HL-60 (cell line): ENCODE results near the gene LST1.

Experiments used
- POLR2AphosphoS5 ChIP-seq: IDR thresholded peaks from 2 replicates; pipeline ENCODE4 v1.6.1; 2012; ENCODE audit warnings: low read depth
- TF ChIP-seq, protein P1 (sequence below): IDR thresholded peaks from one replicate; pipeline ENCODE4 v1.5.1; 2011; ENCODE audit warnings: low read length, control low read depth, inconsistent platforms; ENCODE audit not compliant: insufficient read depth
- TF ChIP-seq, protein P2 (sequence below): IDR thresholded peaks from 2 replicates; pipeline ENCODE4 v1.6.1; 2012; ENCODE audit warnings: low read depth; ENCODE audit not compliant: insufficient replicate concordance

DNA sequence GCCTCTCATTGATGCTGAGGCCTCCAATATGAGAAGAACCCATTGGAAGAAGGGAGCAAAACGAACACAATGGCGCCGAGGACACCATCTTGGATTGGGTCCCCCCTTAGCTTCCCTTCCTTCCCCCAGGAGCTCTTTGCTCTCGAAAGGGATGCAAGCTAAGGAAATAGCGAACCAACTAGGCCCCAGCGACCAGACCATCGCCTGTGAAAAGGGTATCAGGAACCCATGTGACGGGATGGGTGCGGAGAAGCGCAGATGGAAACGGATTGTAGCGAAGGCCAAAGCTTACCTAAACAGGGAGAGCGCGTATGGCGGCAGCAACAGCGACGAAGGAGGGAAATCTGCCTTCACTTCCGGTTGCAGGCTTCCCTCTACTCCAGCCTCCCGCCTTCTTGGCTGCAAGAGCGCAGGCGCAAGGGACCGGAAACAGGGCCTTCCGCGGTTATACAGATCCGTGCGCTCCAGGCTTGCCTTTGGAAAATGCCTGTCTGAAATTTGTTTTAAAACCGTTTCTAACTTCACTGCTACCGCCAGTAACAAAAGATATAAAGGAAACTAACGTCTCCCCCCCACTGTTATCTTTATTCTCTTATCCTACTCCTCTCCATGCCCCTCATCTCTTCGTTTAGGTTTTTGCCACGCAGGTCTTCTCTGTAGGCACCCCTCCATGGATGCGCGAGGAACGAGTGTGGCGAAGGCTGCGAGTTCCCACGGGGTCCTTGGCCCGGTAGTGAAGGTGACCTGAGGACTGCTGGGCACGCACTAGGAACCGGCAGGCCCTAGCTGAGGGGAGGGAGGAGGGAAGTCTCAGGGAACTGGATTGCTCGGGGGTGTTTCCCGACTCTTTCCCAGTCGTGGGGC is 44.2 kb upstream of the LST1 start, which contains the start of gene DDX39B:
- TF ChIP-seq, protein P1, sequence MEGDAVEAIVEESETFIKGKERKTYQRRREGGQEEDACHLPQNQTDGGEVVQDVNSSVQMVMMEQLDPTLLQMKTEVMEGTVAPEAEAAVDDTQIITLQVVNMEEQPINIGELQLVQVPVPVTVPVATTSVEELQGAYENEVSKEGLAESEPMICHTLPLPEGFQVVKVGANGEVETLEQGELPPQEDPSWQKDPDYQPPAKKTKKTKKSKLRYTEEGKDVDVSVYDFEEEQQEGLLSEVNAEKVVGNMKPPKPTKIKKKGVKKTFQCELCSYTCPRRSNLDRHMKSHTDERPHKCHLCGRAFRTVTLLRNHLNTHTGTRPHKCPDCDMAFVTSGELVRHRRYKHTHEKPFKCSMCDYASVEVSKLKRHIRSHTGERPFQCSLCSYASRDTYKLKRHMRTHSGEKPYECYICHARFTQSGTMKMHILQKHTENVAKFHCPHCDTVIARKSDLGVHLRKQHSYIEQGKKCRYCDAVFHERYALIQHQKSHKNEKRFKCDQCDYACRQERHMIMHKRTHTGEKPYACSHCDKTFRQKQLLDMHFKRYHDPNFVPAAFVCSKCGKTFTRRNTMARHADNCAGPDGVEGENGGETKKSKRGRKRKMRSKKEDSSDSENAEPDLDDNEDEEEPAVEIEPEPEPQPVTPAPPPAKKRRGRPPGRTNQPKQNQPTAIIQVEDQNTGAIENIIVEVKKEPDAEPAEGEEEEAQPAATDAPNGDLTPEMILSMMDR: no peak
- TF ChIP-seq POLR2AphosphoS5: peak; percentile 93
- TF ChIP-seq, protein P2, sequence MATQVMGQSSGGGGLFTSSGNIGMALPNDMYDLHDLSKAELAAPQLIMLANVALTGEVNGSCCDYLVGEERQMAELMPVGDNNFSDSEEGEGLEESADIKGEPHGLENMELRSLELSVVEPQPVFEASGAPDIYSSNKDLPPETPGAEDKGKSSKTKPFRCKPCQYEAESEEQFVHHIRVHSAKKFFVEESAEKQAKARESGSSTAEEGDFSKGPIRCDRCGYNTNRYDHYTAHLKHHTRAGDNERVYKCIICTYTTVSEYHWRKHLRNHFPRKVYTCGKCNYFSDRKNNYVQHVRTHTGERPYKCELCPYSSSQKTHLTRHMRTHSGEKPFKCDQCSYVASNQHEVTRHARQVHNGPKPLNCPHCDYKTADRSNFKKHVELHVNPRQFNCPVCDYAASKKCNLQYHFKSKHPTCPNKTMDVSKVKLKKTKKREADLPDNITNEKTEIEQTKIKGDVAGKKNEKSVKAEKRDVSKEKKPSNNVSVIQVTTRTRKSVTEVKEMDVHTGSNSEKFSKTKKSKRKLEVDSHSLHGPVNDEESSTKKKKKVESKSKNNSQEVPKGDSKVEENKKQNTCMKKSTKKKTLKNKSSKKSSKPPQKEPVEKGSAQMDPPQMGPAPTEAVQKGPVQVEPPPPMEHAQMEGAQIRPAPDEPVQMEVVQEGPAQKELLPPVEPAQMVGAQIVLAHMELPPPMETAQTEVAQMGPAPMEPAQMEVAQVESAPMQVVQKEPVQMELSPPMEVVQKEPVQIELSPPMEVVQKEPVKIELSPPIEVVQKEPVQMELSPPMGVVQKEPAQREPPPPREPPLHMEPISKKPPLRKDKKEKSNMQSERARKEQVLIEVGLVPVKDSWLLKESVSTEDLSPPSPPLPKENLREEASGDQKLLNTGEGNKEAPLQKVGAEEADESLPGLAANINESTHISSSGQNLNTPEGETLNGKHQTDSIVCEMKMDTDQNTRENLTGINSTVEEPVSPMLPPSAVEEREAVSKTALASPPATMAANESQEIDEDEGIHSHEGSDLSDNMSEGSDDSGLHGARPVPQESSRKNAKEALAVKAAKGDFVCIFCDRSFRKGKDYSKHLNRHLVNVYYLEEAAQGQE: peak; percentile 80
